ENCODE data around the gene STIM2.

DNA sequence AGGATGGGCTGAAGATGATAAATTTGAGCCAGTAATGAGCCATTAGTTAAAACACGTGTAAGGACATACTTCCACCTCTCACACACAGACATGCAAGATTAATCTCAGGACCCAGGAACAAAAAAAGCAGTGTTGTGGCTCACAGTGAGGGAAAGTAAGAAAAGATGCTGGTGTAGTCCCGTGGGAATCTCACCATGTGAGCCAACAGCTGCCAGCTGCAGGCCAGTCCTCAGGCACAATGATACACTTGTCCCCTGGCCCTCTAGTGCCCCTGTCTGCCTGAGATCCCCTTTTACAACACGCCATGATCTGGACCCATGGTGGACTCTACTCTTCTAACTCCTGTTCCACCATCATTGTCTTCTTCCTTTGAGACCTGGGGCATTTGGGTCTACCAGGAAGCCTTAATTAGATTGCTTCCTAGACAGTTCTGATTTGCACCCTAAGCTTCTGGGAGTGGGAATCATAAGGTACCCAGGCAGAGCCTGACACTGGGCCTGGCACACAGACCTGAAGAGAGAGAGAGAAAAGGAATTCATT is 194.7 kb downstream of the STIM2 start:
- TF ChIP-seq, protein P1, sequence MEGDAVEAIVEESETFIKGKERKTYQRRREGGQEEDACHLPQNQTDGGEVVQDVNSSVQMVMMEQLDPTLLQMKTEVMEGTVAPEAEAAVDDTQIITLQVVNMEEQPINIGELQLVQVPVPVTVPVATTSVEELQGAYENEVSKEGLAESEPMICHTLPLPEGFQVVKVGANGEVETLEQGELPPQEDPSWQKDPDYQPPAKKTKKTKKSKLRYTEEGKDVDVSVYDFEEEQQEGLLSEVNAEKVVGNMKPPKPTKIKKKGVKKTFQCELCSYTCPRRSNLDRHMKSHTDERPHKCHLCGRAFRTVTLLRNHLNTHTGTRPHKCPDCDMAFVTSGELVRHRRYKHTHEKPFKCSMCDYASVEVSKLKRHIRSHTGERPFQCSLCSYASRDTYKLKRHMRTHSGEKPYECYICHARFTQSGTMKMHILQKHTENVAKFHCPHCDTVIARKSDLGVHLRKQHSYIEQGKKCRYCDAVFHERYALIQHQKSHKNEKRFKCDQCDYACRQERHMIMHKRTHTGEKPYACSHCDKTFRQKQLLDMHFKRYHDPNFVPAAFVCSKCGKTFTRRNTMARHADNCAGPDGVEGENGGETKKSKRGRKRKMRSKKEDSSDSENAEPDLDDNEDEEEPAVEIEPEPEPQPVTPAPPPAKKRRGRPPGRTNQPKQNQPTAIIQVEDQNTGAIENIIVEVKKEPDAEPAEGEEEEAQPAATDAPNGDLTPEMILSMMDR (IDR thresholded peaks at IDR 0.05) = no peak
- no peak for TF ChIP-seq EZH2 (IDR thresholded peaks at IDR 0.05; ENCODE audit: borderline replicate concordance, insufficient read depth, low read depth, low read length, poor library complexity, severe bottlenecking)

All from B cell (primary cell).